Renal cortical epithelial cell (primary cell): ENCODE data around the gene OSTM1. TPM values are rescaled to one million over a fixed set of nuclear protein-coding genes. Genes with fewer than 3 reads are reported as not detected.

Experiments used
- DNase-seq: peaks from one replicate; pipeline ENCODE4 v3.0.0-alpha.2; 2011; ENCODE audit warnings: low read depth
- total RNA-seq: library from RNA; depleted of rRNA; stranded (reverse); fragments of >200 nt; gene quantifications from 2 replicates; pipeline ENCODE4 v1.2.3, GENCODE V29; 2014

Gene OSTM1
- total RNA-seq, 1 donor from 2014 or later: 52.6 TPM

- no peak for DNase-seq
These were observed 28.4 kb upstream of the OSTM1 start for GRCh38 chr6:108102965-108103364.

DNA sequence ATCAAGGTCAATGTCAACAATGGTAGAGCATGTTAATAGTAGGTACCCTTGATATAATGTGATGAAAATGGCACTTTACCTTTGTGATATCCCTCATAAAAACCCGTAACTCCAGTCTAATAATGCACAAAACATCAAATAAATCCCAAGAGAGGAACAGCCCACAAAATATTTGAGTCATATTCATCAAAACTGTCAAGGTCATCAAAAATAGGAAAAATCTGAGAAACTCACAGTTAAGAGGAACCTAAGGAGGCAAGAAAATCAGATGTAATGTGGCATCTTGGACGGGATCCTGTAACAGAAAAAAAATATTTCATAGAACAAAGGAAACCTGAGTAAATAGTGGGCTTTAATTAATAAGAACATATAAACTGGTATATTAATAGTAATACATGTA lies 25.5 kb upstream of the OSTM1 start:
- DNase-seq: no peak

- no peak for DNase-seq
These were observed 23.3 kb upstream of the OSTM1 start for GRCh38 chr6:108097882-108098281.

- DNase-seq: no peak
These were observed 19.3 kb upstream of the OSTM1 start for GRCh38 chr6:108093781-108094300.

DNA sequence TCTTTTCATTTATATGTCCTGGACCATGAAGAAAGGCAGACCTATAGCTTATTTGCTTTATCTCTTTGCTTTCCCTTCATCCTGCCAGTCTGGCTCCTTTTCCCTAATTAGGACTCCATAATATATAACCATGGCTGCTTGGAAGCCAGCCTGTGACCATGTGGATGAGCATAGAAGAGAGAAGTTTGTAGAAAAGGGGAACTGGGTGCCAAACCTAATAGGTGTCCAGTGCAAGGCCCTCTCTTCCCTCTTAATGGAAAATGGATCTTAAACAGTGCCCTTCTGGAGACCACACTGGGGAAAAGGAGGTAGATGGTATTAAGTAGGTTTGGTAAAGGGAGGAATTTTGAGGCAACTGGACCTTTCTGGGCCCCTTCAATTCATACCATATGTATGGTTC lies 16.7 kb upstream of the OSTM1 start:
- DNase-seq: no peak

- no peak for DNase-seq
These were observed 8.8 kb upstream of the OSTM1 start for GRCh38 chr6:108083349-108083748.

DNA sequence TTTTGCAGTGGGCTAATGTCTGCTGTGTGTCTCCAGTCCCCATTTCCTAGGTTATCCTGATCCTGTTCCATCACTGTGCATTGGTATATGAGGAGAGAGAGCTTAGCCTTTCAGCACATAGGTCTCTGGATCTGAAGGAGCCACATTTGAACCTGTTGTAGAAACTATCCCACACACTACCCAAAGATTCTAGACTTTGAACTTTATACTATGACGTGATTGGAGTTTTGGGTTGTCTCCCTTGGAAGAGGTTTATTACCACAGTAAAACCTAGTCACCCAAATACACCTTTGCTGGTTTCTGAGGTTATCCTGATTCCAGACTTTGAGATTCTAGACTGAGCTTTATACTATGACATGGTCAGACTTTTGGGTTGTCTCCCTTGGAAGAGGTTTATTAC lies 8.0 kb upstream of the OSTM1 start:
- no peak for DNase-seq

DNA sequence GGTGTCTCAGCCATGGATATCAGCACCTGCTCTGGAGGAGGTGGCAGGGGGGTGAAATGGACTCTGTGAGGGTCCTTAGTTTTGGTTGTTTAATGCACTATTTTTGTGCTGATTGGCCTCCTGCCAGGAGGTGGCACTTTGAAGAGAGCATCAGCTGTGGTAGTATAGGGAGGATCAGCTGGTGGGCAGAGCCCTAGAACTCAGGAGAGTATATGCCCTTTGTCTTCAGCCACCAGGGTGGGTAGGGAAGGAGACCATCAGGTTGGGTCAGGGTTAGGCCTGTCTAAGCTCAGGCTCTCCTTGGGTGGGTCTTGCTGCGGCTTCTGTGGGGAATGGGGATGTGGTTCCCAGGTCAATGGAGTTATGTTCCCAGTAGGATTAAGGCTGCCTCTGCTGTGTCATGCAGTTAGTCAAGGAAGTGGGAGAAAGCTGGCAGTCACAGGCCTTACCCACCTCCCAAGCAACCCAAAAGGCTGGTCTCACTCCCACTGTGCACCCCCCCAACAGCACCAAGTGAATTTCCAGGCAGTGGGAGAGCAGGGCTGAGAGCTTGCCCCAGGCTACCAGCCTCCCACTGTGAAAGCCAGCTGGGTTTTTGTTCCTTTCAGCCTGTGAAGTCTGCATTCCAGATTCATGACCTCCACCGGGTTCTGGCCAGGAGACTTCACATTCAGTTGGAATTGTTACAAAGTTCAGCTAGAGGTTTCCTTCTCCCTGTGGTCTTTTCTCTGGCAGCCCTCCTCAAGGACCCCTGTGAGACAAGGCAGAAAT lies 5.7 kb upstream of the OSTM1 start:
- peak; percentile 38 for DNase-seq

GRCh38 chr6:108078191-108078590 lies 3.6 kb upstream of the OSTM1 start:
- no peak for DNase-seq

DNA sequence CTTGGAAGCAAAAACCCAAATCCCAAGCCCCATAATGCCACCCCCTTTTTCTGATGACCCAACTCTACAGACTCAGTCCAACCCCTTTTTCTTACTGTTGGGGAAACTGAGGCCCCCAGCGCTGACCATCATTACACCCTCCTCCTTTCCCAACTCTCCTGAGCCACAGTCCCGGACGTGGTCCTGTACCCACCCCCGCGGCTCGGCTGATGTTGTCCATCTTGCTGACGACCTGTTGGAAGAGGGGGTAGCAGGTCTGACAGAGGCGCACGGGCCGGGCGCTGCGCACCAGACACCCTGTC lies 533 bp downstream of the OSTM1 start:
- peak; percentile 11 for DNase-seq

GRCh38 chr6:108071736-108072276 lies 2.7 kb downstream of the OSTM1 start:
- DNase-seq: no peak

- DNase-seq: no peak
These were observed 5.9 kb downstream of the OSTM1 start for GRCh38 chr6:108068618-108069017.

DNA sequence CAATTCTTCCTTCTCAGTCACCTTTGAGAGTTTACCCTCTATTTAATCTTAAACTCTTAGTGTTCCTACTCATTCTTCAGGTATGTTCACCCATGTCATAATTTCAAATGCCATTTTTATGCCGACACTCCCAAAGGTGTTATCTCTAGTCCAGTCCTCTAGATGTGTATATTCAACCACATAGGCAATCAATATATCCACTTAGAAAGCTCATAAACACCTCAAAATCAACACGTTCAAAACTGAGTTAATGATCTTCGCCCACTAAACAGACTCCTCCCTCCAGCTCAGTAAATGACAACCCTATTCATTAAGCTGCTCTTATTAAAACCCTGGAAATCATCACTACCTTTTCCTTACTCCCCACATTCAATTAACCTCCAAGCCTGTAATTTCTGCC lies 6.4 kb downstream of the OSTM1 start:
- DNase-seq: no peak

DNA sequence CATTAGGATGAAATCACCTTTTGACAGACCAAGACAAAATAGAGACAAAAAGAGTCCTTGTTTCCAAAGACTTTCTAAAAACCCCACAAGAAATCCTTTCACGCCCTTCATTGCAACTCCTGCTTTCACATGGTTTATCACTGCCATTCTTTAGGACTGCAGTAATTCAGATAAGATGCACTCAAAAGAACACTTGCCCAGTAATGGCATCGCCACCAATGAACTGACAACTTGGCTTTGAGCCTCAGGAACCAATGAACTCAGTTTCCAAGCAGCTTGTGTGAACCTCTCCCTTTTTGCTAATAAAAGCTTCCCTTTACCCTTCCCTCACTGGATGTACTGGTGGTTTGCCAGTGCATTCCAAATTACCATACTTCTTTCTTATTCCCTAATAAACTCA lies 21.8 kb downstream of the OSTM1 start:
- DNase-seq: no peak

DNA sequence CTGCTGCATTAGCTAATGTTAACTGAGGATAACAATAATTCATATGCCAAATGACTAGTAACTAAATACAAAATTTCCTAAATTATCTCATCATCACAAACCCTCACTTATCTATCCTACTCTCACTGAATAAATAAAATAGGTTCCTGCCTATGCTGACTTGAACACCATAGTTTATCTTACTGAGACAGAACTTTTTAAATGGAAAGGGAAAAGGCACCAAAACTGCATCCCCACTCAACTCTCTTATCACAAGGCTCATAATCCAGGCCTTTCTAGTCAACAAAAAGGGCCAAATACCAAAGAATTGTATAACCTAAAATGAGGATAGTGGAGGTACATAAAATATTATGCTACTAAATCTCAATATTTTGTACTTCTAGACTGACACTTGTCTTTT lies 23.1 kb downstream of the OSTM1 start:
- DNase-seq: no peak

GRCh38 chr6:108039681-108040080 lies 34.9 kb downstream of the OSTM1 start:
- DNase-seq: no peak

- DNase-seq: no peak
These were observed 37.7 kb downstream of the OSTM1 start for GRCh38 chr6:108036884-108037283.

- no peak for DNase-seq
These were observed 42.6 kb downstream of the OSTM1 start for GRCh38 chr6:108031968-108032367.

DNA sequence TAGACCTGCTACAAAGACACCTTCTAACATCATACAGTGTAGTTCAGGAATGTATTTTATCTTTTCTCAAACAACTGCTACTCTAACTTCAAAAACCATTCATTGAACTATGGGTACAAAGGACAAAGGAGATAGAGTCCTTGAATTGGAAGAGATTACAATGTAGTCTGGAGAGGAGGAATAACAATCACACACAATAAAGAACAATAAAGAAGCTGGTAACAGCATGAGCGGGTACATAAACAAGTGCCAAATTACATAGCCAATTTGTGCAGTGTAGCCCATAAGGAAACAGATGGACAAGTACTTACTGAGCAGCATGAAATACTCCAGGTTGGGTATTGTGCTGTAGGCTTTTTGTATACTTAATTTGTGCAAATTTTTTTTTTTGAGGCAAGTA lies 44.3 kb downstream of the OSTM1 start:
- no peak for DNase-seq

DNA sequence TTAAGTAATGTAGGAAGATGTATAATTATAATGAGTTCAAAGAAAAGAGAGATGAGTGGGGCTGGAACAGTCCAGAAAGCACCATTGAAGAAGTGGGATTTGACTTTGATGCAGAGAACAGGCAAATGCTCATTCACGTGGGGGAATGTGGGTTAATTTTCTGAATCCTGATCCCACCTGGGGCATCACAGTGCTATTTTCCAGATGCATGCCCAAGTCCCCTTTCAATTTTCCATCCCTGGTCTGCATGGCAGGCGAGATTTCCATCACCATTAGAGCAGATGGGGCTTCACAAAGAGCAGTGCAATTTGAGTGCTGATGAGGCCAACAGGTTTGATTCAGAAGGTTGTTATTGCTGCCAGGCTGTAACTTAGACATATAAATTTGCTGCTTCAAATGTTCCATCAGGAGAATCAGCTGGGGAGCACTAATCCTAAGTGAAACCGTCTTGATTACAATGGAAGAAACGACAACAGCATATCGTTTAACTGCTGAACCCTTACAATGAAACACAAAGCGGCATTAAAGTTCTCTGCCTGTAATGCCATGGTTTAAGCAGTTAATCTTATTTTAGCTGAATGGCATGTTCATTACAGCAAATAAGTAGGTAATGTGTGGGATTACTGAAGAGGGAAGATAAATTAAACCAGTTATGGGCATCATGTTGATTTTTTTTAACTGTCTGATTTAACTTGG lies 45.2 kb downstream of the OSTM1 start:
- no peak for DNase-seq

- peak; percentile 65 for DNase-seq
These were observed 46.9 kb downstream of the OSTM1 start for GRCh38 chr6:108027594-108027993.

- DNase-seq: no peak
These were observed 47.5 kb downstream of the OSTM1 start for GRCh38 chr6:108027056-108027455.

DNA sequence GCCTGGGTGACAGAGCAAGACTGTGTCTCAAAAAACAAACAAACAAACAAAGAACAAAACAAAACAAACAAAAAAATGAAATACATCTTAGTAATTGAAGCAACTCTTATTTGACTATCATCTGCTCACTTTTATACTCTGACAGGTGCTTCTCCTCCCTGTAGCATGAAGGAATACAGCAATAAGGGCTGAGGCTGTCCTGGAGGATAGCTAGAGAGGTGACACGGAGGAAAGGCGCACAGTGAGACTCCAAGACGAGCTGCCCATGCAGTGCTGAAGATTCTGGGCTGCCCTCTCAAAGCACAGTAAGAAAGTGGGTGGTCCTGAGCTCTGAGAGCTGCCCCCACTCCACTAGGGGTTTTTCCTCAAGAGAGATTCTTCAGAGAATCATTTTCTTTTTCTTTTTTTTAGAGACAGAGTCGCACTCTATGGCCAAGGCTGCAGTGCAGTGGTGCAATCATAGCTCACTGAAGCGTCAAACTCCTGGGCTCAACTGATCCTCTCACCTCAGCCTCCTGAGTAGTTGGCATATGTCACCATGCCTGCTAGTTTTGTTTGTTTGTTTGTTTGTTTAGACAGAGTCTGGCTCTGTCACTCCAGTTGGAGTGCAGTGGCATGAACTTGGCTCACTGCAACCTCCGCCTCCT lies 50.0 kb downstream of the OSTM1 start:
- no peak for DNase-seq
